ENCODE measurements around the gene MRGPRX1.
"Not testable (repeated sequence)": the region's sequence is repeated elsewhere in the genome, so short reads cannot be mapped to it uniquely, and the experiment has no call there.

GRCh38 chr11:18900637-18901036 is 38.6 kb downstream of the MRGPRX1 start:
- TF ChIP-seq EHMT2 (IDR thresholded peaks at IDR 0.05); JUN (IDR thresholded peaks at IDR 0.05; ENCODE audit: borderline replicate concordance, low read depth, low read length); JUN (CRISPR knock-in tag; IDR thresholded peaks at IDR 0.05; ENCODE audit: borderline replicate concordance); ZBTB2 (IDR thresholded peaks at IDR 0.05); CTCF (IDR thresholded peaks at IDR 0.05 in 2 of 3, conservative IDR thresholded peaks at IDR 0.05 in 1 of 3; ENCODE audit: insufficient read depth in 2 of 3, low read depth in 1 of 3, low read length in 3 of 3); RAD51 (IDR thresholded peaks at IDR 0.05; ENCODE audit: borderline replicate concordance, low read depth); NR2C2 (CRISPR knock-in tag; IDR thresholded peaks at IDR 0.05); NR2C2 (tag; IDR thresholded peaks at IDR 0.05); CHD2 (IDR thresholded peaks at IDR 0.05; ENCODE audit: low read depth, low read length); ZNF75A (CRISPR knock-in tag; IDR thresholded peaks at IDR 0.05); NBN (IDR thresholded peaks at IDR 0.05; ENCODE audit: low read depth); ATF6 (CRISPR knock-in tag; IDR thresholded peaks at IDR 0.05): not testable (repeated sequence)
